SK-N-SH treated with all-trans-retinoic acid at 6 μM for 48 hours (cell line): Measurements from ENCODE around the gene LRRC55.

Experiments
- ATAC-seq: fragments of 200-7000 bp; cut with Tn5 transposase; 3 replicates; pipeline ENCODE4 v1.9.1; 2020; ENCODE audit warnings: mild to moderate bottlenecking, moderate library complexity
- BACH2 ChIP-seq: fragments of 250-450 bp; sonication (Bioruptor Pico); IDR thresholded peaks from 2 replicates; pipeline ENCODE4 v1.9.0; 2021; ENCODE audit warnings: mild to moderate bottlenecking, borderline replicate concordance
- CSDC2 ChIP-seq: fragments of 250-450 bp; sonication (Bioruptor Pico); IDR thresholded peaks from 2 replicates; pipeline ENCODE4 v1.5.0; 2020; ENCODE audit warnings: mild to moderate bottlenecking, moderate library complexity
- CSRNP3 ChIP-seq: fragments of 250-450 bp; sonication (Bioruptor Pico); IDR thresholded peaks from 2 replicates; pipeline ENCODE4 v1.5.1; 2021; ENCODE audit warnings: mild to moderate bottlenecking, moderate library complexity
- GLIS3 ChIP-seq: fragments of 250-450 bp; sonication (Bioruptor Pico); IDR thresholded peaks from 2 replicates; pipeline ENCODE4 v1.5.0; 2020; ENCODE audit warnings: mild to moderate bottlenecking, moderate library complexity
- ISL1 ChIP-seq: fragments of 250-450 bp; sonication (Bioruptor Pico); IDR thresholded peaks from 2 replicates; pipeline ENCODE4 v2.1.2; 2022; ENCODE audit warnings: mild to moderate bottlenecking, moderate library complexity
- OSR1 ChIP-seq: fragments of 250-450 bp; sonication (Bioruptor Pico); IDR thresholded peaks from 2 replicates; pipeline ENCODE4 v1.8.0; 2022; ENCODE audit warnings: moderate library complexity, mild to moderate bottlenecking, inconsistent platforms
- PATZ1 ChIP-seq: fragments of 250-450 bp; sonication (Bioruptor Pico); IDR thresholded peaks from 2 replicates; pipeline ENCODE4 v1.8.0; 2020; ENCODE audit warnings: mild to moderate bottlenecking, moderate library complexity, borderline replicate concordance
- POU6F1 ChIP-seq: fragments of 250-450 bp; sonication (Bioruptor Pico); IDR thresholded peaks from 2 replicates; pipeline ENCODE4 v1.8.0; 2021; ENCODE audit warnings: low read depth, mild to moderate bottlenecking, moderate library complexity, borderline replicate concordance
- PPARA ChIP-seq: fragments of 250-450 bp; sonication (Bioruptor Pico); IDR thresholded peaks from 2 replicates; pipeline ENCODE4 v1.5.0; 2020; ENCODE audit warnings: mild to moderate bottlenecking, borderline replicate concordance
- RARB ChIP-seq: fragments of 250-450 bp; sonication (Bioruptor Pico); IDR thresholded peaks from 2 replicates; pipeline ENCODE4 v1.8.0; 2021; ENCODE audit warnings: mild to moderate bottlenecking, moderate library complexity
- SNAI2 ChIP-seq: fragments of 250-450 bp; sonication (Bioruptor Pico); IDR thresholded peaks from 2 replicates; pipeline ENCODE4 v1.5.0; 2020; ENCODE audit warnings: mild to moderate bottlenecking, moderate library complexity
- TCF4 ChIP-seq: fragments of 250-450 bp; sonication (Bioruptor Pico); IDR thresholded peaks from 2 replicates; pipeline ENCODE4 v1.8.0; 2021; ENCODE audit warnings: mild to moderate bottlenecking, moderate library complexity, borderline replicate concordance
- TOX ChIP-seq: fragments of 250-450 bp; sonication (Bioruptor Pico); IDR thresholded peaks from 2 replicates; pipeline ENCODE4 v1.8.0; 2021; ENCODE audit warnings: mild to moderate bottlenecking, moderate library complexity, borderline replicate concordance
- TSHZ2 ChIP-seq: fragments of 250-450 bp; sonication (Bioruptor Pico); IDR thresholded peaks from 2 replicates; pipeline ENCODE4 v1.5.0; 2020; ENCODE audit warnings: mild to moderate bottlenecking, moderate library complexity
- ZC3H10 ChIP-seq: fragments of 250-450 bp; sonication (Bioruptor Pico); IDR thresholded peaks from 2 replicates; pipeline ENCODE4 v1.5.1; 2021; ENCODE audit warnings: mild to moderate bottlenecking, moderate library complexity
- ZFP3 ChIP-seq: fragments of 250-450 bp; sonication (Bioruptor Pico); IDR thresholded peaks from 2 replicates; pipeline ENCODE4 v1.5.0; 2020; ENCODE audit warnings: mild to moderate bottlenecking, moderate library complexity
- ZNF565 ChIP-seq: fragments of 450-650 bp; formaldehyde crosslinking; conservative IDR thresholded peaks from 2 replicates; pipeline ENCODE4 v1.5.0; 2020; ENCODE audit warnings: low read depth, mild to moderate bottlenecking, moderate library complexity
- ZNF70 ChIP-seq: fragments of 450-650 bp; formaldehyde crosslinking; IDR thresholded peaks from 2 replicates; pipeline ENCODE4 v1.5.0; 2020; ENCODE audit warnings: mild to moderate bottlenecking, moderate library complexity
- ZNF8 ChIP-seq: fragments of 450-650 bp; formaldehyde crosslinking; IDR thresholded peaks from 2 replicates; pipeline ENCODE4 v1.5.0; 2020; ENCODE audit warnings: mild to moderate bottlenecking, moderate library complexity

LRRC55 gene

GRCh38 chr11:57222239-57222638 lies 40.5 kb downstream of the LRRC55 start:
- TF ChIP-seq ISL1 (CRISPR knock-in tag) (no peak), ZFP3 (no peak), ZNF565 (CRISPR knock-in tag) (no peak), PATZ1 (CRISPR knock-in tag) (no peak), ZNF70 (CRISPR knock-in tag) (no peak), ZC3H10 (no peak), CSRNP3 (no peak), ZNF8 (CRISPR knock-in tag) (no peak)
- ATAC-seq: no peak

- ATAC-seq: no peak
- TF ChIP-seq ZFP3: no peak
- TF ChIP-seq OSR1: no peak
- TF ChIP-seq POU6F1 (CRISPR knock-in tag): no peak
- no peak for TF ChIP-seq TSHZ2 (CRISPR knock-in tag)
- TF ChIP-seq TCF4 (CRISPR knock-in tag): no peak
These were observed 41.8 kb downstream of the LRRC55 start for GRCh38 chr11:57223601-57224000.

GRCh38 chr11:57224128-57224527 lies 42.4 kb downstream of the LRRC55 start:
- ATAC-seq: no peak
- TF ChIP-seq ZNF8 (CRISPR knock-in tag): no peak
- no peak for TF ChIP-seq ZNF565 (CRISPR knock-in tag)
- TF ChIP-seq TOX: no peak
- TF ChIP-seq GLIS3: no peak
- no peak for TF ChIP-seq CSDC2 (CRISPR knock-in tag)
- TF ChIP-seq CSRNP3: no peak
- no peak for TF ChIP-seq BACH2 (CRISPR knock-in tag)
- no peak for TF ChIP-seq PATZ1 (CRISPR knock-in tag)
- no peak for TF ChIP-seq RARB
- no peak for TF ChIP-seq SNAI2 (CRISPR knock-in tag)
- no peak for TF ChIP-seq POU6F1 (CRISPR knock-in tag)
- TF ChIP-seq ISL1 (CRISPR knock-in tag): no peak
- no peak for TF ChIP-seq ZNF70 (CRISPR knock-in tag)
- no peak for TF ChIP-seq PPARA (CRISPR knock-in tag)
- no peak for TF ChIP-seq OSR1
